Esophagus (tissue), 2 donors: ENCODE measurements around the gene SLC25A2. TPM values are rescaled to one million over a fixed set of nuclear protein-coding genes. Genes with fewer than 3 reads are reported as not detected.

Experiments
- H3K27ac ChIP-seq, 2 donors: one replicate each; pipeline ENCODE4 v1.5.1; 2013; ENCODE audit warnings: low read depth in 2 of 2, mild to moderate bottlenecking in 2 of 2, inconsistent platforms in 1 of 2, low read length in 1 of 2, moderate library complexity in 1 of 2
- H3K27me3 ChIP-seq, 2 donors: one replicate each; pipeline ENCODE4 v1.6.1; 2013; ENCODE audit warnings: low read length in 2 of 2, control low read depth in 1 of 2, mild to moderate bottlenecking in 1 of 2; ENCODE audit not compliant: insufficient read depth in 2 of 2, control insufficient read depth in 1 of 2
- H3K36me3 ChIP-seq, 2 donors: one replicate each; pipeline ENCODE4 v1.6.1; 2013; ENCODE audit warnings: low read length in 1 of 2; ENCODE audit not compliant: control insufficient read depth in 2 of 2, insufficient read depth in 2 of 2
- H3K4me1 ChIP-seq, 2 donors: one replicate each; pipeline ENCODE4 v1.6.1; 2013; ENCODE audit warnings: low read length in 1 of 2; ENCODE audit not compliant: control insufficient read depth in 2 of 2, insufficient read depth in 2 of 2
- H3K4me3 ChIP-seq, 2 donors: one replicate each; pipeline ENCODE4 v1.5.1; 2013; ENCODE audit warnings: low read length in 2 of 2, mild to moderate bottlenecking in 2 of 2, low read depth in 1 of 2, moderate library complexity in 1 of 2
- H3K9me3 ChIP-seq, 2 donors: one replicate each; pipeline ENCODE4 v1.6.1; 2013; ENCODE audit warnings: mild to moderate bottlenecking in 2 of 2, low read depth in 1 of 2, low read length in 1 of 2, moderate library complexity in 1 of 2; ENCODE audit not compliant: control insufficient read depth in 2 of 2, insufficient read depth in 1 of 2
- polyA plus RNA-seq, 2 donors: library from polyadenylated mRNA; stranded (reverse); fragments of 200-250 nt; gene quantifications; one replicate each; pipeline ENCODE4 v1.2.3, GENCODE V29; 2013
- donor health status: healthy with polysubstance abuse.
- donor health status: Bipolar disorder and iron deficiency.

Gene SLC25A2
- polyA plus RNA-seq, 2 donors, result 0.05 to 0.29 TPM

GRCh38 chr5:141258464-141258863, 45.4 kb downstream of the SLC25A2 start:
- no peaks in the 10 kb centered on the region for H3K27me3 ChIP-seq
- H3K9me3 ChIP-seq, result peaks cover 7 to 17% of the 10 kb centered on the region in 2 donors
- H3K27ac ChIP-seq, result no peak overlapping the region
- no peak overlapping the region for H3K4me3 ChIP-seq
- no peaks in the 10 kb centered on the region for H3K36me3 ChIP-seq
- no peaks in the 10 kb centered on the region for H3K4me1 ChIP-seq

Other genes starting within 250 kb of the SLC25A2 start
- gene PCDHB2, start 209.4 kb downstream of the SLC25A2 start, polyA plus RNA-seq, result under 1 TPM; 0.31 to 0.33 TPM
- under 1 TPM; 0.10 to 0.14 TPM for gene PCDHB3, start 203.6 kb downstream of the SLC25A2 start, polyA plus RNA-seq
- under 1 TPM; 0.20 to 0.36 TPM for gene PCDHB4, start 182.2 kb downstream of the SLC25A2 start, polyA plus RNA-seq
- under 1 TPM; 0.14 to 0.26 TPM for gene PCDHB5, start 168.8 kb downstream of the SLC25A2 start, polyA plus RNA-seq
- gene PCDHB6, start 154.0 kb downstream of the SLC25A2 start, polyA plus RNA-seq, result under 1 TPM; 0.06 to 0.09 TPM
- gene PCDHB7, start 131.4 kb downstream of the SLC25A2 start, polyA plus RNA-seq, result under 1 TPM; 0.02 to 0.14 TPM
- gene PCDHB8, start 126.3 kb downstream of the SLC25A2 start, polyA plus RNA-seq, result under 1 TPM; 0.04 TPM
- gene PCDHB16, start 121.7 kb downstream of the SLC25A2 start, polyA plus RNA-seq, result under 1 TPM; 0.08 to 0.16 TPM
- gene PCDHB9, start 116.9 kb downstream of the SLC25A2 start, polyA plus RNA-seq, result under 1 TPM; 0.16 to 0.18 TPM
- under 1 TPM; 0.10 to 0.44 TPM for gene PCDHB10, start 111.7 kb downstream of the SLC25A2 start, polyA plus RNA-seq
- under 1 TPM; 0.16 to 0.47 TPM for gene PCDHB11, start 104.4 kb downstream of the SLC25A2 start, polyA plus RNA-seq
- under 1 TPM; 0.08 to 0.15 TPM for gene PCDHB12, start 95.3 kb downstream of the SLC25A2 start, polyA plus RNA-seq
- under 1 TPM; 0.29 to 0.33 TPM for gene PCDHB13, start 90.1 kb downstream of the SLC25A2 start, polyA plus RNA-seq
- under 1 TPM; 0.67 to 0.88 TPM for gene PCDHB14, start 80.7 kb downstream of the SLC25A2 start, polyA plus RNA-seq
- gene PCDHB15, start 58.7 kb downstream of the SLC25A2 start, polyA plus RNA-seq, result under 1 TPM; 0.37 to 0.80 TPM
- gene TAF7, start 16.7 kb upstream of the SLC25A2 start, polyA plus RNA-seq, result 10 to 100 TPM; 22.5 to 35.3 TPM
- under 1 TPM; 0.13 to 0.22 TPM for gene PCDHGA1, start 26.5 kb upstream of the SLC25A2 start, polyA plus RNA-seq
- under 1 TPM; 0.14 to 0.27 TPM for gene PCDHGA2, start 34.7 kb upstream of the SLC25A2 start, polyA plus RNA-seq
- gene PCDHGA3, start 39.8 kb upstream of the SLC25A2 start, polyA plus RNA-seq, result under 1 TPM; 0.08 to 0.12 TPM
- gene PCDHGB1, start 46.0 kb upstream of the SLC25A2 start, polyA plus RNA-seq, result under 1 TPM; 0.19 to 0.39 TPM
- under 1 TPM; 0.11 to 0.12 TPM for gene PCDHGA4, start 51.0 kb upstream of the SLC25A2 start, polyA plus RNA-seq
- under 1 TPM; 0.20 to 0.39 TPM for gene PCDHGB2, start 55.9 kb upstream of the SLC25A2 start, polyA plus RNA-seq
- gene PCDHGA5, start 60.1 kb upstream of the SLC25A2 start, polyA plus RNA-seq, result under 1 TPM; 0.14 to 0.28 TPM
- under 1 TPM; 0.13 to 0.37 TPM for gene PCDHGB3, start 66.2 kb upstream of the SLC25A2 start, polyA plus RNA-seq
- gene PCDHGA6, start 69.8 kb upstream of the SLC25A2 start, polyA plus RNA-seq, result under 1 TPM; 0.36 to 0.63 TPM
- under 1 TPM; 0.24 to 0.53 TPM for gene PCDHGA7, start 78.7 kb upstream of the SLC25A2 start, polyA plus RNA-seq
- under 1 TPM; 0.36 to 0.37 TPM for gene PCDHGB4, start 83.6 kb upstream of the SLC25A2 start, polyA plus RNA-seq
- under 1 TPM; 0.06 to 0.29 TPM for gene PCDHGA8, start 88.6 kb upstream of the SLC25A2 start, polyA plus RNA-seq
- 1 to 10 TPM; 1.0 to 1.7 TPM for gene PCDHGB5, start 93.9 kb upstream of the SLC25A2 start, polyA plus RNA-seq
- gene PCDHGA9, start 98.7 kb upstream of the SLC25A2 start, polyA plus RNA-seq, result under 1 TPM; 0.54 to 0.83 TPM
- under 1 TPM; 0.60 to 0.92 TPM for gene PCDHGB6, start 104.0 kb upstream of the SLC25A2 start, polyA plus RNA-seq
- 1 to 10 TPM; 1.1 to 1.2 TPM for gene PCDHGA10, start 108.9 kb upstream of the SLC25A2 start, polyA plus RNA-seq
- gene PCDHGB7, start 113.6 kb upstream of the SLC25A2 start, polyA plus RNA-seq, result 1 to 10 TPM; 1.2 to 1.4 TPM
- gene PCDHGA11, start 117.0 kb upstream of the SLC25A2 start, polyA plus RNA-seq, result under 1 TPM; 0.44 to 0.75 TPM
- under 1 TPM; 0.34 to 0.65 TPM for gene PCDHGA12, start 126.5 kb upstream of the SLC25A2 start, polyA plus RNA-seq
- gene PCDHGC3, start 171.9 kb upstream of the SLC25A2 start, polyA plus RNA-seq, result 10 to 100 TPM; 25.8 to 32.1 TPM
- under 1 TPM; 0.05 to 0.45 TPM for gene PCDHGC4, start 181.0 kb upstream of the SLC25A2 start, polyA plus RNA-seq
- under 1 TPM; 0.05 to 0.43 TPM for gene PCDHGC5, start 185.0 kb upstream of the SLC25A2 start, polyA plus RNA-seq